ENCODE results near the gene POR.

DNA sequence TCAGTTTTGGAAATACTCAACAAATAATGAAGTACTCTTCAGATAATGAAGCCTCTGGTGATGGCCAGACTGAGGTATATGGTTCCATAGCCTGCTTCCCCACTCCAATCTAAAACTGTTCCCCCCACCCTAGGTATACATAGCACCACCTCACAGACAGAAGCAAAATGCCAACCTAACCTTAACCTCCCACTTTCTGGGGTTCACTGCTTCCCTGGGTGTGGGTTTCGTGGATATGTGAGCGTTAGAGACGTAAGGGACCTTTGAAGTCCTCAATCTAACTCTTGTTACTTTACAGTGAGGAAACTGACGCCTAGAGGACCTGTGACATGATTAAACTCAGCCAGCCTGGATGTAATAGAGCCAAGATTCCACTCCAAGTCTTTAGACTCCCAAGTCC, 34.7 kb upstream of the POR start:
- TF ChIP-seq CTCF (IDR thresholded peaks at IDR 0.05 in 8 of 11, conservative IDR thresholded peaks at IDR 0.05 in 3 of 11) = no peak
- no peak for TF ChIP-seq POLR2A (IDR thresholded peaks at IDR 0.05)
- no peak for TF ChIP-seq POLR2AphosphoS5 (IDR thresholded peaks at IDR 0.05)
